Hippocampal formation (tissue), 2 donors: ENCODE measurements around the gene APOBEC3A.

ENCODE experiments used
- DNase-seq, 2 donors: peaks; one replicate each; lab custom pipeline; 2025; lab: John Stamatoyannopoulos, UW

Gene APOBEC3A

GRCh38 chr22:38957046-38957770 lies at the start of gene APOBEC3A:
APOBEC3A (plus strand) TSS chr22:38957609; CDS start chr22:38957692, 83 bp downstream.
- no peak for DNase-seq

- no peak for DNase-seq
Measured at GRCh38 chr22:38907767-38908166, 49.6 kb upstream of the APOBEC3A start.

- DNase-seq: no peak
Measured at GRCh38 chr22:38911434-38911833, 46.0 kb upstream of the APOBEC3A start.

DNA sequence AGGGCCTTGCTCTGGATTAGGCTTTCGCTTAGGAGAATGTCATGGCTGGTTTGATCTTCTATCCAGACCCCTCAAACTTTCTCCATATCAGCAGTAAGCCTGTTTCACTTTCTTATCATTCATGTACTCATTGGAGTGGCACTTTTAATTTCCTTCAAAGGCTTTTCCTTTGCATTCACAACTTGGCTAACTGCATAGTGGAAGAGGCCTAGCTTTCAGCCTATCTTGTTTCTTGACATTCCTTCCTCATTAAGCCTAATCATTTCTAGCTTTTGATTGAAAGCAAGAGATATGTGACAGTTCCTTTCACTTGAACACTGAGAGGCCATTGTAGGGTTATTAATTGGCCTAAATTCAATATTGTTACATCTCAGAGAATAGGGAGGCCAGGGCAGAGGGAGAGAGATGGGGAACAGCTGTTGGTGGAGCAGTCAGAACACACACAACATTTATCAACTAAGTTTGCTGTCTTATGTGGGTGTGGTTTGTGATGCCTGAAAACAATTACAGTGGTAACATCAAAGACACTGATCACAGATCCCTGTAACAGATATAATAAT lies 37.7 kb upstream of the APOBEC3A start:
- DNase-seq: no peak

- DNase-seq: no peak
Measured at GRCh38 chr22:38921120-38921519, 36.3 kb upstream of the APOBEC3A start.

GRCh38 chr22:38921806-38922205 lies 35.6 kb upstream of the APOBEC3A start:
- DNase-seq: no peak

GRCh38 chr22:38923463-38924346 lies 33.7 kb upstream of the APOBEC3A start:
- DNase-seq: peak; percentile 79 to 83

DNA sequence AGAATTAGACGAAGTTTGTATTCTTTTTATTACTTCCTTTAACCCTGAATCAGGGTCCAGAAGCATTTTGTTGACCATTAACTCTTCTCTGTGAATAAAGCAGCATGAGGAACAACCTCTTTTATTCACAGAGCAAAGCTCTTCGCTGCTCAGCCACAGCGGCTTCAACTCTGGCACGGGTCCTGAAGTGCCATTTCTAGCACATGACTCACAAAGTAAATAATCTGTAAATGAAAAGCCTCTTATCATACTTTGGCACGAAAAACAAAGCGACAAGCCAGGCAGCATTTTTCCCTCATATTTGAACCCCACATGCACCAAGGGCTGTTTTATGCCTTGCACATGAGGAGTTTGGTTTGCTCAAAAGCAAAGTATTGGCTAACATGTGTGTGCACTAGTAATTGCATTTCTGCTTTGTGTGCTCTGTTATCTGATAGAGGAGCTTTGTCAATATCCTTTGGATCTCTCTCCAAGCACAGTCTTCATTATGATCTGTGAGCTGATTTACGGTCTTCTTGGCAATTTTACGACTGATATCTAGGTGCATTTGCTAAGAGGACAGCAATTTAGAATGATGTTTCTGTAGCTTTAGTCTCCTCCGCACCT lies 33.0 kb upstream of the APOBEC3A start:
- peak; percentile 4 to 35 for DNase-seq

DNA sequence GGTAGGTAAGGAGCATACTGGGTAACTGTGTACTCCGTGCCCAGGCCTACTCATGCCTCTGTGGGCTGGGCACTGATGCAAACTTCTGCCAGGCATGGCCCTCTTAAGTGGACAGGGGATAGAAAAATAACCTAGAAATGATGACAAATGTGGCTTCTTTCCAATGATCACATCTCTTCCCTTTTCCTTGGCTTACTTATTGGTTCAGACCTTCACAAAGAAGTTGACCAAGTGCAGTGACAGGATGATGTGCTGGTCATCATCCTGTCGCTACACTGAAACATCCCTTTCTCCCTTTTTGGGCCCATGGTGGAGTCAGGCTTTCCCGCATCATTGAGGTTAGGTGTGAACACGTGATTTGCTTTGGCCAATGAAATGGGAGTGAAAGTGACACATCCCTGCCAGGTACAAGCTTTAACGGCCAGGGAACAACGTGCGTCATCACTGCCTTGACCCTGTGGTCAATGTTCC lies 31.8 kb upstream of the APOBEC3A start:
- DNase-seq: no peak

DNA sequence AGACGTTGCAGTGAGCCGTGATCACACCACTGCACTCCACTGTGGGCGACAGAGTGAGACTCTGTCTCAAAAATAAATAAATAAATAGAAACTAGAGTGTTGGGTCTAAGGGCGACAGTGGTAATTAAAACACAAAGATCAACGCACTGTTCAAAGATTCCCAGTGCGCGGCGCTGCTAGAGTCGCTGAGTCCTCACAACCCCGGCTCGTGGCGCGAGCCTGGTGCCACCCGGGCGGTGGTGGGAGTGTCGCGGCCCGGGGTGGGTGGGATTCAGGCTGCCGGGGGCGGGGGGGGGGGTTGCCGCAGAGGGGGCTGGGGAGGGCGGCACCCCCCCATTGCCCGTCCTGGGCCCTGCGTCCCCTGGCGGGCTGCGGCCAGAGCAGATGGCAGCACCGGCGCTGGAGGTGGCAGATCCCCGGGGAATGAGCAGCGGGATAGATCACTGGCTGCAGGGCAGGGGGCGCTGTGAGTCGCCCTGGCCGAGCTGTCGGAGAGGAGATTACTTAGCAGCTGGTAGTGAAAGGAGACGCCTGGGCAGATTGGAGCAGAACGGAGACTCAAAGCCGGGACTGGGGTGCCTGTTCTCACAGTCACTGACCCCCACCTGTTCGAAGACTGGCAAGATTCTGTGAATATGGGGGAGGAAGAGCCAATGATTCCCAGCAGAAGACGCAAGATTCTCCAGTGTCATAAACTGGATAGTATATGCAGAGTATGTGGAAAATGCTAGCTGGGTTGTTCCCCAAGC lies 30.2 kb upstream of the APOBEC3A start:
- peak; percentile 67 to 73 for DNase-seq

- DNase-seq: no peak
Measured at GRCh38 chr22:38930512-38930911, 26.9 kb upstream of the APOBEC3A start.

DNA sequence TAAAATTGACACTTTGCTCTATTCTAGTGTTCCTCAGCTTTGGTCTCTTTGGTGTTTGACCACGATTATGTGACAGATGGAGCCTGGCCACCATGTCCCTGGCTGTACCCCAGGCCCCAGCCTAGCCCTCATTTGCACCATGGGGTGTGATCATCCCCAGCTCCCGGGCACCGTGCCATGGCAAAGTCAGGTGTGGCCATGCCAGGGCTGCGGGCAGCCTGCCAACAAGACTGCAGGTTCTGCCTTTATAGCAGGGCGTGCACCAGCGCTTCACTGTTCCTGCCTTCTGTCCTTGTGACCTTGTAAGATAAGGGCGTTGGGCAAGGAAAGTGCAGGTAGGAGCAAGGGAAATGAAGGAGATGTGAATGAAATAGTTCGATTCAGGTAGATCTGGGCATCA lies 22.4 kb upstream of the APOBEC3A start:
- DNase-seq: no peak

- DNase-seq: no peak
Measured at GRCh38 chr22:38935616-38936015, 21.8 kb upstream of the APOBEC3A start.

GRCh38 chr22:38936562-38936961 lies 20.8 kb upstream of the APOBEC3A start:
- DNase-seq: no peak

- DNase-seq: no peak
Measured at GRCh38 chr22:38937036-38937435, 20.4 kb upstream of the APOBEC3A start.

- no peak for DNase-seq
Measured at GRCh38 chr22:38937541-38937940, 19.9 kb upstream of the APOBEC3A start.

DNA sequence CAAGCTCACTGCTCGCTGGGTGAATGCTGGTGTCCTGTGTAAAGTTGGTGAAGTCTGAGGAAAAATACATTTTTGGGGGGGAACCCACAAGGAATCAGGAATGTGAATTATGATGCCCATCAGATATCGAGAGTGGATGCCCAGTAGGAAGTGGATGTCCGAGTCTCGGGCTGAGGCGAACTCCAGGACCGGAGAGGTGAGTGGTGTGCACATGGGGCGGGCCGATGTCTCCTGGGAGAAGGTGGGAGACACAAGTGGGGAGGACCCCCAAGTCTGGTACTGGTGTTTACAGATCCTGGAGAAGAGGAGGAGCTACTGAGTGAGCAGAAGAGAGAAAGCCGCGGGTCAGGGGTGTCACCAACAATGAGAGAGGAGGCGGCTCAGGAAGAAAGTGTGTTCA lies 19.2 kb upstream of the APOBEC3A start:
- DNase-seq: no peak

DNA sequence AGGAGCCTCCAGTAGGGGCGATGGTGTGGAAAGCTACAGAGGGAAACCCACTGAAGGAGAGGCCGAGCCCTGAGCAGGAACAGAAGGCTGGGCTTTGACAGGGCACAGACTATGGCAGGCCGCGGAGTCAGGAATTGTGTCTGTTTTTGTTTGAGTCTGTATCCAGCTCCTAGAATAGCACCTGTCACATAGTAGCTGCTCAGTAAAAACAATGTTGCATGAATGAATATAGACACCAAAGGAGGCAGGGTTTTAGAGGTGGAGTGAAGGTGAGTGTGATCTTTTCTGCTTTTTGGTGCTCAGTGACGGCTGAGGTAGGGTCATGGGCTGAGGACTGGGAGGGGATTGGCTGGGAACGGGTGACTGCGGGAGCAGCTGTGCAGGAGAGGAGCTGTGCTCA lies 18.5 kb upstream of the APOBEC3A start:
- DNase-seq: no peak

DNA sequence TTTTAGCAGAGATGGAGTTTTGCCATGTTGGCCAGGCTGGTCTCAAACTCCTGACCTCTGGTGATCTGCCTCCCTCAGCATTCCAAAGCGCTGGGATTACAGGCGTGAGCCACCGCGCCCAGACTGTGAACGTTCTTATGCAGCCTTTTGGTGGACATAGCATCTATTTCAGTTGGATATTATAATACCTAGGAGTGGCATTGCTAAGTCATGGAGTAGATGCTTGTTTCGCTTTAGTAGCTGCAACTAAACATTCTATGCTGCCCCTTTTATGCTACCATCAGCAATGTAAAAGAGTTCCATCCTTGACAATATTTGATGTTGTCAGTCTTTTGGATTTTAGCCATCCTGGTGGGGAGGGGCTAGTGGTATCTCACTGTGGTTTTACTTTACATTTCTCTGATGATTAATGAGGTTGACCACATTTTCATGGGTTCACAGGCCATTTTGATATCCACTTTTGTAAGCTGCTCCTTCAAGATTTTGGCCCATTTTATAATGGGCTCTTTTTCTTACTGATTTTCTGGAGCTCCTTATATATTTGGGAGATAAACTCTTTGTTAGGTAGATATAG lies 16.5 kb upstream of the APOBEC3A start:
- DNase-seq: no peak

DNA sequence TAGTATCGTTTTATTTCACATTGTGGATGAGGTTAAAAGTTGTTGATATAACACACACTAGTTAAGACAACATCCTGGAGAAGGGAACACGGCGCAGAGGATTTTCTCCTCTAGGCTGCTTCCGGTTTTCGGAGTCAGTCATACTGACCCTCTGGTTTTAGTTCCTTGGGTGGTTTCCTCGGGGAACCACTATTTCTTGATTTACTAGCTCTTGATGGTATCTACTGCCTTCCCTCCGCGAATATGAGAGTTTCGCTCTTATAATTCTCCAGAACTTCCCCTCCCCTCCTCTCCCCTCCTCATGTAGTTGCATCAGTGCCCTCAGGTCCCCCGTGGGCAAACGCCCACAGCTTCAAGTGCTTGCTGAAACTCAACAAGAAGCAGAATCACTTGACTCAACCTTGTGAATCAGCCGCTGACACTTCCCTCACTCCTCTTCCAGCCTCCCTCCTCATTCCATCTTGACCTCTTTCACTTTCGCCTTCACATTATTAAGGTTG lies 15.9 kb upstream of the APOBEC3A start:
- DNase-seq: no peak

- DNase-seq: no peak
Measured at GRCh38 chr22:38942702-38943101, 14.7 kb upstream of the APOBEC3A start.
